Medulla oblongata (tissue), 1 donor: ENCODE data around the gene ZNF283.

Experiments
- DNase-seq: peaks from one replicate; pipeline ENCODE4 v3.0.0-alpha.2; 2015; ENCODE audit errors: extremely low spot score

The ZNF283 gene

GRCh38 chr19:43826787-43827754, at the start of gene ZNF283:
Gene ZNF283 (plus strand): TSS chr19:43827321. CDS start chr19:43833505, 6,184 bp downstream.
- DNase-seq: peak; percentile 94

GRCh38 chr19:43778651-43779050, 48.5 kb upstream of the ZNF283 start:
- no peak for DNase-seq

DNA sequence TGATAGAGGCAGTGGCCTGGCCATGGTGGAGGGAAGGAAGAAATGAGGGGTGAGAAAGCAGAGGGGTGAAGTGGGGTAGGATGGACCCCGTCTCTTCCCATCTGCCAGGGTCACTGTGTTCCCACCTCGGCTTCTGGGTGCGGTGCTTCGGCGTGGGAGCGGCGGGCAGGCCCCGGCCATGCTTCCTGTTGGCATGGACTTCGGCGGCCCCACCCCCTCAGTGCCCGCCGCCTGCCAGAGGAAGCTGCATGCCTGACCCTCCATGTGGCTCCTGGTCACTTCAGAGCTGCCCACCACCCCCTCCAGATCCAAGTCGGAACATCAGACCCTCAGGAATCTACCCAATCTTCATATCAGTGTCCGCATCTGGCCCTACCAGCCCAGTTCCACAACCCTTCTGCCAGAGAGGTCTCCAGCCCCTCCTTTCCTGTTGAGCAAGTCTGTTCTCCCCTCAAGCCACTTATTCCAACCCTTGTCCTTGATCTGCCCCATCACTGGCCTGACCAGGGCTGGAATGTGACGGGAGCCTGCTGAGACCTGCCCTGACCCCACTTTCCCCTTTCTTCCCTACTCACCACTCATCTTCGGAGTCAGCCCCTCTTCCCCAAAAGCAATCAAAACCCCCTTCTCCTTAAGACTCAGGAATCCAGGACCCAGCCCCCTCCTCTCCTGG, 47.8 kb upstream of the ZNF283 start:
- DNase-seq: no peak

DNA sequence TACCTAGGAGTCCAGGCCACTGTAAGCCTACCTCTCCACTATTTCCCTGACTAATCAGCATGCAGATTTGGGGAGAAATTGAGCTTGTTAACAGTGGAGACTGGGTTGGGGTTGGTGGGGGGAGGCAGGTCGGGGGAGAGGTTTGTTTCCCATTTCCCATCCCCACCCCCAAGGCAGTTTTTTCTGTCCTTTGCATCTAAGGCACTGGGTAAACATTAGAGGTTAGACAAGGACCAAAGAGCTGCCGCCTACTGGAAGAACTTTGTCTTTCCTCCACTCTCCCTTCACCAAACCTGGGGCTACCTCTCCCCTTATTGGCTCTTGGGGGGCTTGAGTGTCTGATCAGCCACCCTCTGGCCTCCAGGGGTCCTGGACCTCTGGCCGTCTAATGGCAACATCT, 47.3 kb upstream of the ZNF283 start:
- DNase-seq: no peak

GRCh38 chr19:43780706-43781525, 46.2 kb upstream of the ZNF283 start, which contains the start of gene KCNN4:
Gene KCNN4 (minus strand): TSS chr19:43780973. CDS start chr19:43780861, 112 bp downstream.
- no peak for DNase-seq

GRCh38 chr19:43781630-43782310, 45.4 kb upstream of the ZNF283 start:
- DNase-seq: no peak

DNA sequence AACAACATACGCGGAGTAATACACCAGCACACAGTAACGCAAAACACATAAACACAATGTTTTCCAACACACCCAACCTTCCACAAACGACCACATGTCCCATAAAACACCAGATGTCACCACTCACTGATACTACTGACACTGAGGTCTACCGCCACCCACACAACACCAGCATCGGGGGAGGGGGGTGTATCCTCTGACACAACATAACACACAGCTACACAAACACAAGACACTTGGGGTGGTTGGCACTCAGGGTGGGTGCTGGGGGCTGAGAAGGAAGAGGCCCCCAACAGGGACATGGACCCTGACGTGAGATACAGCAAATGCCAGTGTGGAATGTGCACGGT, 44.8 kb upstream of the ZNF283 start:
- no peak for DNase-seq

DNA sequence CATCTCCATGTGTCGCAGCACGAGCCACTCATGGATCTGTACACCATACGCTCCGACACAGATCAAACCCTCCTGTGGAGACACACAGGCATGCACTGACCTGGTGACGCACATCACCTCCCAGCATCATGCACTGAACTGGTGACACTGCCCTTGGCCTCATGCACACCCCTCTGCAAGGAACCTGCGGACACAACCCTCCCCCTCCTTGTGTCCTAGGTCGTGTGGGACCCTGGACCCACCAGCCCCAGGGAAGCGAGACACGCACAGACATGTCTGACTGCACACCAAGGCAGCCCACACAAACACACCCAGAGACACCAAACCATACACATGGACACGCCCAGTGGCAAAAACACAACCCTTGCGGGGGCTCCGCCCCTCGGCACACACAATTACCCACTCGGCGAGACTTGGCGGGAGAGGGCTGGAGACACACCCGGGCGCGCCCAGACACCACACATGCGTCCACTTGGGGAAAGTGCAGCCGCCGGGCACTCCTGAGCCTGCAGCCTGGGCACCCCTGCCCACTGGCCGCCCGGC, 44.4 kb upstream of the ZNF283 start:
- DNase-seq: no peak

DNA sequence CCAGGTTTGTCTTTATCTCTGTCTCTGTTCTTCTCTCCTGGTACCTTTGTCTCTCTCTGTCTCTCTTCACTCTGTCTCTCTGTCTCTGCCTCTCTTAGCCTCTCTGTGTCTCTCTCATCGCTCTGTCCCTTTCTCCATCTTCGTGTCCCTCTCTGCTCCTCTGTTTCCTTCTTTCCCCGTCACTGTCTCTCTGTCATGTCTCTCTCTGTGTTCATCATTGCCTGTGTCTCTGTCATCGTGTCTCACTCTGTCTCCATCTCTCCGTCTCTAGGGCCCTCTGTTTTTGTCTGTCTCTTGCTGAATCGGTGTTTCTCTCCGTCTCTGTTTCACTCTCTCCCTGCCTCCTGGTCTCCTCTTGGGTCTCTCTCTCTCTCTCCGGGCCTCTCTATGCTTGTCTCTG, 43.5 kb upstream of the ZNF283 start:
- no peak for DNase-seq

DNA sequence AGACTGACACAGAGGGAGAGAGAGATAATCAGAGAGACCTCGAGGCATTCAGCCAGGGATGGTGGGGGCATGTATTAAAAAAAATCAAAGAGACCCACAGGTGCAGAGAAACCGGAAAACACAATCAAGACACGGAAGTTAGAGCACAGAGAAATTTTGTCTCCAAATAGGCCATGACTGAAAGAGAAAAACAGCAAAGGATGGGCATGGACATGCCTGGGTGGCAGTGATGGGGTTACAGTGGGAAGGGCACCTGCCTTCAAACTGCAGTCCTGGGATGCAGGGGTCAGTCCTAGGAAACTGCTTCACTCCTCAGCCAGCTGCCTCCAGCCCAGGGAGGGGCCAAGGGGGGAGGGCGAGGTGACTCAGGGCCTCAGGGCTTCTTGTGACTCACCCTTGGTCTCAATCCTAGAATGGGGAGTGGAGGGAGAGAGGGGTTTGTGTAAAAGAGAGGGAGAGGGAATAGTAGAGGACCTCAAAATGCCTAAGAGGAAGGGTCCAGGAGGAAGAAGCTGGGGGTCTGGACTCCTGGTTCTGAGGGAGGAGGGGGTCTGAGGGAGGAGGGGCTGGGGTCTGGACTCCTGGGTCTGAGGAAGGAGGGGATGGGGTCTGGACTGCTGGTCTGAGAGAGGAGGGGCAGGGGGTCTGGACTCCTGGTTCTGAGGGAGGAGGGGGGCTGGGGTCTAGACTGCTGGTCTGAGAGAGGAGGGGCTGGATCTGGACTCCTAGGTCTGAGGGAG, 42.7 kb upstream of the ZNF283 start:
- no peak for DNase-seq

- DNase-seq: peak; percentile 86
These were observed 41.9 kb upstream of the ZNF283 start for GRCh38 chr19:43784981-43785808.

GRCh38 chr19:43786665-43787064, 40.5 kb upstream of the ZNF283 start:
- DNase-seq: no peak

DNA sequence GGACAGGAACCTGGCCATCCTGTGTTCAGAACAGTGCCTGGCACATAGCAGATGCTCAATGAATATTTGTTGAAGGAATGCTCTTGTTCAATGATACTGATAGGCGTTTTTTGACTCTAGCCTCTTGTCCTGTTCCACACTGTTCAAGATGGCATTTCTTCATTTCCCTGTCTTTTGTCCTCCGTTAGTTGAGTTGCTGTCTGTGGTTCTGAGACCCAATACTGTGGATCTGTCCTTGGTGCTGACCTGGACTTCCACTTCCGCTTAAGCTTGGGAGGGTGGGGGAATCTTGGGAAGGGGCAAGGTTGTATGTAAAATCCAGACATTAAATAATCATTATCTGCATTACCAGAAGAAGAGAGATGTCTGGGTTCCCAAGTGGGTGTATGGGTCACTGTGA, 38.1 kb upstream of the ZNF283 start:
- no peak for DNase-seq

DNA sequence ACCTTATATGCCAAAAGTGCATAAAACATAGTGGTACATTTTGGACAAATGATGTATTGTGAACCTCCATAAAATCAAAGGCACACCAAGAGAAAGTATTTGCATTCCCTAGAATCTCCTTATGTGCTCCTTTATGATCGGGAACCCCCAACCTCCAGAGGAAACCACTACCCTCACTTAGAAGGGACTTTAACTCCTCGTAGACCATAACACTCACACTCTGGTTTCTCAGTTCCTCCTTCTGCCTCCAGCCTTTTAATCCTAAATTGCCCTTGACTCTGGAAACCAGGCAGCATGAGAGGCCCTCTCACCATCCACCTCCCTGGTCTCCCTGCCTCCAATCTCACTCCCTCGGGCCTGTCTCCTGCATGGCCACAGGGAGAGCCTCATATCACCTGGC, 36.5 kb upstream of the ZNF283 start:
- no peak for DNase-seq

- peak; percentile 41 for DNase-seq
These were observed 30.0 kb upstream of the ZNF283 start for GRCh38 chr19:43797118-43797517.

DNA sequence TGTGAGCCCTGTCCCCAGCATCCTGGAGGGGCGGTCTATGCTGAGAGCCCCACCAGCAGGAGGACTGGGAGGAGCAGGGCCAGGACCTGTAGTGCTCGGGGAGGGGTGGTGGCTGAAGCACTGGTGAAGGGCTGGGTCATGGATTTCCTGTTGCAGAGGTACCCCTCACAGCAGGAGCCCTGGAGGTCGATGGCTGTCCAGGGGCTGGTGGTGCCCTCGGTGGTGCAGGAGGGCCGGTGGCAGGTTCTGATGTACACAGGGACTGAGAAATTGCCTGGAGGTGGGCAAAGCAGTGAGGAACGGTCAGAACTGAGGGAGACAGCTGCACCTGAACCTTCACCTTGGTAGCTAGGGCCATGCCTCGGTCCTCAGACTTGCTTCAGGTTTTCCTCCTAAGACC, 29.6 kb upstream of the ZNF283 start:
- no peak for DNase-seq

DNA sequence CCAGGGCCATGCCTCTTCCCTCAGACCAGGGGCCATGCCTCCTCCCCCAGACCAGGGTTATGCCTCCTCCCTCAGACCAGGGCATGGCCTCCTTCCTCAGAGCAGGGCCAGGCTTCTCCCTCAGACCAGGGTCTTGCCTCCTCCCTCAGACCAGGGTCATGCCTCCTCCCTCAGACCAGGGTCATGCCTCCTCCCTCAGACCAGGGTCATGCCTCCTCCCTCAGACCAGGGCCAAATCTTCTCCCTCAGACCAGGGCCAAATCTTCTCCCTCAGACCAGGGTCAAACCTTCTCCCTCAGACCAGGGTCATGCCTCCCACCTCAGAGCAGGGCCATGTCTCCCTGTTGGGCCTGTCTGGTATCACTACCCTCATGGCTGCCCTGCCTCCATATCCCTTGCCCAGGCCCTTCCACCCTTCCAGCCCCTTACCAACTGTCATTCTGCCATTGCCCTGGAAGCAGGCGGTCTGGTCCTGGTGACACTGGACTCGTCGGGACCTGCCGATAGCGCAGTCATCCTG, 29.0 kb upstream of the ZNF283 start:
- no peak for DNase-seq

DNA sequence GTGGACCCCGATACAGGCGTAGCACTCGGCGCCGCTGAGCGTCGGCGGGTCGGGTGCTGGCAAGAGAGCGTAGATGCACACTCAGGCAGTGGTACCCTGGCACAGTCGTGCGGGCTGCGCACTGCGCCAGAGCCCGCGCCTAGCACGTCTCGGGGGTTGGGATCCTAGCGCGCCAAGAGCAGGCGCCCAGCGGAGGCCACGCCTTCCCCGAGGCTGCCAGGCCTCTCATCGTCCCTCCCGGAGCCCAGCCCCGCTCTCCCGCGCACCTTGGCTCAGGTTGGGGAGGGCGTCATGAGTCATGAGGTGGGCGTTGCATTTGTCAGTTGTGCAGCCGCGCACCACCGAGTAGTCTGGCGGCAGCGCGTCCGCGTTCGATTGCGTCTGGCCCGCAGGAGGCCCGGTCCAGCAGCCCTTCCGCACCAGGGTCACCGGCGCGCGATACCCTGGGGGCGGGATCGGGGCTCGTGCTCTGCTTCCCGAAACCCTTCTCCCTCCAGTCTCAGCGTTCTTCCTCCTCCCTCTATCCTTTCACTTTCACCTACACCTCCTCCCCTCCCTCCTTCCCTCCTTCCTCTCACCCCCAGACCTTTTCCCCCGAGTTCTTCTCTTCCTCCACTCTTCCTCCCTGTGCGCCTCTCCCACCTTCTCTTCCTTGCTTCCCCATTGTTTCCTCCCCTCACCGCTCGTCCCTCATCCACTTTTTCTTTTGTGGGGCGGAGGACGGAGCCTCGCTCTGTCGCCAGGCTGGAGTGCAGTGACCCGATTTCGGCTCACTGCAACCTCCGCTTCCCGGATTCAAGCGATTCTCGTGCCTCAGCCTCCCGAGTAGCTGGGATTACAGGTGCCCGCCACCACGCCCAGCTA, 28.3 kb upstream of the ZNF283 start:
- DNase-seq: no peak
